ENCODE measurements around the gene MAPK6.
"Not testable (repeated sequence)": the region's sequence is repeated elsewhere in the genome, so short reads cannot be mapped to it uniquely, and the experiment has no call there.

The MAPK6 gene

DNA sequence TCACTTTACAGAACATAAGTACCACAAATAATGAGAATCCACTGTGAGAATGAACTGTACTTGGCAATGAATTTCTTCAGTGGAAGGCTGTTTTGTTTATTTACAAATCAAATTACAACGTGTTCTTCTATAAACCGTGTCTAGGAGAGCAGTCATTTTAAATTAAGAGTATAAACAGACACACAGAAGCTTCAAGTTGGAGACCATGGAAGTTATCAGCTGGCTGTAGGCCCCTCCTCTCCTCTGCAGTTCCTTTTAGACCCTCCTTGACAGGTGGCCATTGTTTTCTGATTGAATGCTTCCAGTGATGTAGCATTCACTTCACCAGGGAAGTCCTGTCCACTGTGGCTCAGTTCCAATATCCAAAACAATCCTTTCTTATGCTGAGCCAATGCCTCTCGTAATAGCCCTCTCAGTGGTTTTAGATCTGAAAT, 7.3 kb upstream of the MAPK6 start:
- DNase-seq, result no peak

- no peak for DNase-seq
Observed at GRCh38 chr15:52012210-52012609, 6.8 kb upstream of the MAPK6 start.

DNA sequence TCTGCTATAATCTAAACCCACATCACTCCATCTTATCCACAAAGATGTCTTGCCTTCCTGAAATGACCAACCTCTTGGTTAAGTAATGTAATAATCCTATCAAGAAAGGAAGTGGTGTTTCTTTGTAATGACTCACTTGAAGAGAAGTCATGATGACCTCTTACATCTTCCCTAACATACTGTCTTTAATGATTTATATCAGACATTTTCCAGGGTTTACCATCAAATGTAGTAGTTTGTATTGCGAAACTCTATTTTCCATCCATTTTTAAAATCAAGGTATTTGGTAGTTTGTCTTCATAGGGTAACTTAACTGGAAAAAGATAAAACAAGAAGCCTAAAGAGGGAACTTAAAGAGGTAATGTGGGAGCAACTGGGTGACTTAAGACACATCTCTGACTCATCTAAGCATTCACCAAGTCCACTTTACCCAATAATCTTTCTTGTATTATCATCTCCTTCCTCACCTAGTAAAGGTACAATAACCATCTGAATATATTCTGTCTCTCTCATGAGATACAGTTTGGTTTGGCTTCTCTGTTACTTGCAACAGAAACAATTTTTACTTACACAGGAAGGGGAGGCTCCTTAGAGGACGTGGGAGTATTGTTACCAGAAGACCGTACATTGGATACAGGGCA, 5.7 kb upstream of the MAPK6 start:
- DNase-seq, result no peak

- DNase-seq, result no peak
Observed at GRCh38 chr15:52014616-52015015, 4.4 kb upstream of the MAPK6 start.

GRCh38 chr15:52016316-52016715, 2.7 kb upstream of the MAPK6 start:
- DNase-seq, result no peak

GRCh38 chr15:52018244-52018643, 775 bp upstream of the MAPK6 start:
- no peak for DNase-seq

DNA sequence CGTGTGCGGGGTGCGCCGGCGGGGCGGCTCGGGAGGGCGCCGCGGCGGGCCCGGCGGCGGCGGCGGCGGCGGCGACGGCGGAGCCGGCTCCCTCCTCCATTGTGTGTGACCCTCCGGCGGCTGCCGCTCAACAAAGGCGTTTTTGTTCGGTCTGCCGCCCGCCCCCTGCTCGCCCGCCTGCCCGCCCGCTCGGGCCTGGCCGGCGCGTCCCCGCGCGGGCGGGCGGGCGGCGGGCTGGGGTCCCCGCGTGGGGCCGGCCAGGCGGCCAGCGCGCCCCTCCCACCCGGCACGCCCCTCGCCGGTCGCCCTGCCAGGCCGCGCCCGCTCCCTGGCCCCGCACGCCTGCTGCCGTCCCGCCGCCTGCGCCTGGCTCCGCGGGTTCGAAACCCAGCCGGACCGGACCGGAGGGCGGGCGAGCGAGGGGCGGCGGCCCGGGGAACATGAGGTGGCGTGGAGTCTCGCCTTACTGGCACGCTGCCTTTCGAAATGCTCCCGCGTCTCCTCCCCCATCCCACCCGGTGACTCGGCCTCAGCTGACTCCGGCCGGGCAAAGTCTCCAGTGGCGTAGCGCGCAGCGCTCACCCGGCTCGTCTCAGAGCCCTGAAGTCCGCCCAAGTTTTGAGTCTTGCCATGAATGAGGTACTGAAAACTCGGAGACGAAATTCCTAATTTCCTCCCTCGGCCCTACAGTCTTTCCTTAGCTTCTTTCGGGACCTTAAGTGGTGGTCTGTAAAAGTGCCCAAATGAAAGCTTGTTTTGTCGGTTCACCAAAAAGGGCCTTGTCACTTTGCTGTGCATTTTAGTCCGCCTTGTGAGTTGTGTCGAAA, 588 bp downstream of the MAPK6 start:
- DNase-seq, result peak; percentile 72

- no peak for DNase-seq
Observed at GRCh38 chr15:52020221-52021085, 1.4 kb downstream of the MAPK6 start.

GRCh38 chr15:52021128-52021671, 2.2 kb downstream of the MAPK6 start:
- peak; percentile 73 for DNase-seq

- DNase-seq, result no peak
Observed at GRCh38 chr15:52021892-52022540, 3.0 kb downstream of the MAPK6 start.

- no peak for DNase-seq
Observed at GRCh38 chr15:52023169-52023922, 4.3 kb downstream of the MAPK6 start.

DNA sequence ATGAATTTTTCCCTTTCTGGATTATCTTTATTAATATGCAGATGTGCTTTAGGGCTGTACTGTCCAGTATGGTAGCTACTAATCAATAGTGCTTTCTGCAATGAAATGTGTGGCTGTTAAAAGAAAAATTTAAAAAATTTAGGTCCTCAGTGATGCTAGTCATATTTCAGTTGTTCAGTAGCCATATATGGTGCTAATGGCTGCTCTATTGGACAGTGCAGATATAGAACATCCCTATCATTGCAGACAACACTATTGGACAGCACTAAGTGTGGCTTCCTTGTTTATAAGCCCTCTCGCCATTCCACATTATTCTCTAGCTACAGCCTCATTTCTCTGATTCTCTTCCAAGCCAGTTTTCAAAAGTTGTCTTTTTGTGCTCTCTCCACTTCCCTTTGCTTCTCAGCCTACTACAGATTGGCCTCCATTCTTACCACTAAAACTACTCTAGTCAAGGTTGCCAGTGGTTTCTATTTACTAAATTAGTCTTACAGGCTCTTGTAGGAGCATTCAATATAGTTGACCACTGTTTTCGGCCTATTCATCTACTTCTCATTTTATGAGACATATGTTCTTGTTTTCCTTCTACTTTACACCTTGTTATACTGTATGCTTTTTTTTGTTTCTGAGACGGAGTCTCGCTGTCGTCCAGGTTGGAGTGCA, 9.5 kb downstream of the MAPK6 start:
- no peak for DNase-seq

GRCh38 chr15:52030010-52030409, 11.0 kb downstream of the MAPK6 start:
- DNase-seq, result no peak

GRCh38 chr15:52031556-52031955, 12.5 kb downstream of the MAPK6 start:
- no peak for DNase-seq

- no peak for DNase-seq
Observed at GRCh38 chr15:52037889-52038505, 19.0 kb downstream of the MAPK6 start.

DNA sequence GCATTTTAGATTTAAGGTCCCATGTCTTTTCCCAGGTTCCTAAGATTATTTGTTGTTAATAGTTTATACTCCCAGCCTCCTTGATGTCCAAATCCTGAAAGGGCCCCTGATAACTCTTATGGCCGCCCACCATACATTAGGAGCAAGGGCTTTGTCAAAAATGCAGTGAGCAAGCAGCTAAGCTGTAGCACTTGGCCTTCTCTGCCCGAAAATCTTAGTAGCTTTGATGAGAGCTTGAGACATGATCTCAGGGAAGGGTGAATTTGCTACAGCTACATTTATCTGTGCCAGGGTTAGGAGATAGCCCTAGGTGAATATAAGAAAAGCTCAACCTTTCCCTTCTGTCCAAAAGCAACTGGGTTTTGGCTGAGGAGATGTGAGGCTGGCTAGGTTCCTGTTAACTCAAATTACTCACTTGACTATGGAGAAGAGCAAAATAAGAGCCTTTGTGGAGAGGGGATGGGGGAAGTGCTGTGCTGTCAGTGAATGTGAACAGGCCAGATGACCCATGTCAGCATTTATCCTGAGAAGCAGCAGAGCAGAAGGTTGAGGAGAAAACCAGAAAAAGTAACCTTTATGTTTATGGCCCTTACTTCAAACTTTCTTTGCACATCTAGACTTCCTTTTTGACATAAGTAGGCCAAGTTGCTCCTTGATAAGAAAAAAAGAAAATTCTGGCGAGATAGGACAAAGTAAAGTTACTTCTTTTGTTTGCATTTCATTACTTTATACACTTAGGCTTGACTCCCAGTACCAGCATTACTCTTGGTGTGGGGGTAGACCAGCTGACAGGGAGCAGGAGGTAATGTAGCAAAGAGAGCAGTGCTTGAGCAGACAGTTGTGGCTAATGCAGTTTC, 21.1 kb downstream of the MAPK6 start:
- DNase-seq, result no peak

GRCh38 chr15:52042051-52042851, 23.2 kb downstream of the MAPK6 start:
- DNase-seq, result no peak

- not testable (repeated sequence) for DNase-seq
Observed at GRCh38 chr15:52045795-52046298, 26.8 kb downstream of the MAPK6 start.

GRCh38 chr15:52046552-52046951, 27.5 kb downstream of the MAPK6 start:
- DNase-seq, result not testable (repeated sequence)
